Neural cell (in vitro differentiated cells): ENCODE data around the gene SLC6A14. TPM values are rescaled to one million over a fixed set of nuclear protein-coding genes. Genes with fewer than 3 reads are reported as not detected.

Experiments
- H2AFZ ChIP-seq: fragments of 200-600, 300-800 bp; sonication (generic), shearing (Covaris generic); 2 replicates; pipeline ENCODE4 v1.6.0; 2014; ENCODE audit warnings: low read depth, mild to moderate bottlenecking, antibody characterized with exemption, low read length, moderate library complexity
- H3F3A ChIP-seq: fragments of 200-600 bp; shearing (Covaris generic); 2 replicates; pipeline ENCODE4 v1.6.1; 2016; ENCODE audit warnings: mild to moderate bottlenecking, moderate library complexity, mixed read lengths, antibody characterized with exemption, low read length; ENCODE audit not compliant: insufficient read depth, poor library complexity, severe bottlenecking
- H3K27ac ChIP-seq: fragments of 200-600, 300-800 bp; sonication (generic), shearing (Covaris generic); 2 replicates; pipeline ENCODE4 v1.5.1; 2014; ENCODE audit warnings: mild to moderate bottlenecking, low read length, moderate library complexity
- H3K27me3 ChIP-seq: fragments of 300-800, 200-600 bp; sonication (generic), shearing (Covaris generic); 2 replicates; pipeline ENCODE4 v1.6.0; 2014; ENCODE audit warnings: mild to moderate bottlenecking, low read depth, low read length, moderate library complexity; ENCODE audit not compliant: insufficient read depth
- H3K36me3 ChIP-seq: fragments of 300-800, 200-600 bp; sonication (generic), shearing (Covaris generic); 2 replicates; pipeline ENCODE4 v1.5.1; 2014; ENCODE audit warnings: mild to moderate bottlenecking, antibody characterized with exemption, low read length, moderate library complexity; ENCODE audit not compliant: insufficient read depth
- H3K4me2 ChIP-seq: fragments of 300-800, 200-600 bp; sonication (generic), shearing (Covaris generic); 2 replicates; pipeline ENCODE4 v1.6.0; 2014; ENCODE audit warnings: mild to moderate bottlenecking, low read length
- H3K4me3 ChIP-seq: fragments of 300-800, 200-600 bp; sonication (generic), shearing (Covaris generic); 2 replicates; pipeline ENCODE4 v1.5.1; 2014; ENCODE audit warnings: mild to moderate bottlenecking, low read length, moderate library complexity
- H3K79me2 ChIP-seq: fragments of 200-600 bp; shearing (Covaris generic); replicated peaks from 2 replicates; pipeline ENCODE4 v1.6.0; 2014; ENCODE audit warnings: mild to moderate bottlenecking, low read length, moderate library complexity; ENCODE audit not compliant: insufficient read depth
- H3K9ac ChIP-seq: fragments of 300-800, 200-600 bp; sonication (generic), shearing (Covaris generic); 2 replicates; pipeline ENCODE4 v1.6.1; 2016; ENCODE audit warnings: mild to moderate bottlenecking, low read length, mixed read lengths
- H3K9me2 ChIP-seq: fragments of 200-600 bp; shearing (Covaris generic); 2 replicates; pipeline ENCODE4 v1.6.1; 2016; ENCODE audit warnings: mild to moderate bottlenecking, low read length, mixed read lengths; ENCODE audit not compliant: insufficient read depth
- H3K9me3 ChIP-seq: fragments of 200-600, 300-800 bp; sonication (generic), shearing (Covaris generic); 2 replicates; pipeline ENCODE4 v1.6.1; 2016; ENCODE audit warnings: mild to moderate bottlenecking, mixed run types, low read length, moderate library complexity, mixed read lengths
- H4K20me1 ChIP-seq: fragments of 200-600 bp; shearing (Covaris generic); 2 replicates; pipeline ENCODE4 v1.6.1; 2016; ENCODE audit warnings: mild to moderate bottlenecking, mixed run types; ENCODE audit not compliant: insufficient read depth
- EP300 ChIP-seq: fragments of 450-650 bp; conservative IDR thresholded peaks from 2 replicates; pipeline ENCODE4 v1.6.1; 2014; ENCODE audit warnings: antibody characterized with exemption, mild to moderate bottlenecking, moderate library complexity; ENCODE audit not compliant: poor library complexity, severe bottlenecking
- EZH2 ChIP-seq: fragments of 200-600, 300-800 bp; shearing (Covaris generic), sonication (generic); IDR thresholded peaks from 2 replicates; pipeline ENCODE4 v1.6.1; 2014; ENCODE audit warnings: antibody characterized with exemption, low read length, borderline replicate concordance, mild to moderate bottlenecking; ENCODE audit not compliant: insufficient read depth, poor library complexity, severe bottlenecking
- MXI1 ChIP-seq: fragments of 450-650 bp; conservative IDR thresholded peaks from 2 replicates; pipeline ENCODE4 v1.6.1; 2014; ENCODE audit warnings: antibody characterized with exemption, mild to moderate bottlenecking; ENCODE audit not compliant: poor library complexity, severe bottlenecking
- POLR2AphosphoS5 ChIP-seq: IDR thresholded peaks from 2 replicates; pipeline ENCODE4 v1.6.1; 2012
- RAD21 ChIP-seq: fragments of 450-650 bp; conservative IDR thresholded peaks from 2 replicates; pipeline ENCODE4 v1.6.1; 2014; ENCODE audit warnings: antibody characterized with exemption, mild to moderate bottlenecking, moderate library complexity
- SMC3 ChIP-seq: fragments of 450-650 bp; conservative IDR thresholded peaks from 2 replicates; pipeline ENCODE4 v1.6.1; 2014; ENCODE audit warnings: antibody characterized with exemption, mild to moderate bottlenecking, moderate library complexity; ENCODE audit not compliant: poor library complexity
- TAF1 ChIP-seq: IDR thresholded peaks from 2 replicates; pipeline ENCODE4 v1.6.1; 2012; ENCODE audit warnings: low read depth
- polyA plus RNA-seq: library from polyadenylated mRNA; depleted of rRNA; stranded (reverse); fragments of >200 nt; gene quantifications from 2 replicates; pipeline ENCODE4 v1.2.3, GENCODE V29; 2014
- TF ChIP-seq, protein P1 (sequence below): fragments of 450-650 bp; IDR thresholded peaks from 2 replicates; pipeline ENCODE4 v1.5.1; 2014; ENCODE audit warnings: antibody characterized with exemption, mild to moderate bottlenecking, moderate library complexity; ENCODE audit not compliant: poor library complexity, severe bottlenecking
- TF ChIP-seq, protein P2 (sequence below): IDR thresholded peaks from 2 replicates; pipeline ENCODE4 v1.6.1; 2012; ENCODE audit warnings: borderline replicate concordance

The SLC6A14 gene
- polyA plus RNA-seq, 1 donor from 2014 or later, result not detected

DNA sequence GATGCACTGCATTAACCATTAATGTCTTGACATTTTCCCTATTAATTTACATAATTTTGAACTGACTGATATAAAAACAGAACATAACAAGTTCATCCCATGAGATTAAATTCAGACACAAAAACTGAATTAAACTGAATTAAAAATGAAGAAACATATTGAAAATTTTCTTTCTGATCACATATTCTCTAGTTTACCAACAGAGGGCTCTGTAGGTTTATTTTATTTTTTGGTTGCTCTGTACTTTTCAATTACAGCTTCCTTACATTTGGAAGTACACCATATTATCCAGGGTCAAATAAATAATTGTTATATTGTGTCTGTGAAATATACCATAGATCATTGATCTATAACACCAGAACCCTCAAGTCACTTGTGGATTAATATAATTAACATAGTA lies 53.7 kb downstream of the SLC6A14 start:
- Histone ChIP-seq H2AFZ (no peak overlapping the region), H3K4me2 (no peak overlapping the region), H3K4me3 (no peak overlapping the region), H3K9me3 (no peaks in the 10 kb centered on the region), H3K9ac (no peak overlapping the region), H3K36me3 (no peaks in the 10 kb centered on the region), H3K27me3 (no peaks in the 10 kb centered on the region), H3K9me2 (no peaks in the 10 kb centered on the region), H3K79me2 (no peaks in the 10 kb centered on the region), H3F3A (no peaks in the 10 kb centered on the region), H4K20me1 (no peaks in the 10 kb centered on the region), H3K27ac (no peak overlapping the region)
- TF ChIP-seq, protein P1, sequence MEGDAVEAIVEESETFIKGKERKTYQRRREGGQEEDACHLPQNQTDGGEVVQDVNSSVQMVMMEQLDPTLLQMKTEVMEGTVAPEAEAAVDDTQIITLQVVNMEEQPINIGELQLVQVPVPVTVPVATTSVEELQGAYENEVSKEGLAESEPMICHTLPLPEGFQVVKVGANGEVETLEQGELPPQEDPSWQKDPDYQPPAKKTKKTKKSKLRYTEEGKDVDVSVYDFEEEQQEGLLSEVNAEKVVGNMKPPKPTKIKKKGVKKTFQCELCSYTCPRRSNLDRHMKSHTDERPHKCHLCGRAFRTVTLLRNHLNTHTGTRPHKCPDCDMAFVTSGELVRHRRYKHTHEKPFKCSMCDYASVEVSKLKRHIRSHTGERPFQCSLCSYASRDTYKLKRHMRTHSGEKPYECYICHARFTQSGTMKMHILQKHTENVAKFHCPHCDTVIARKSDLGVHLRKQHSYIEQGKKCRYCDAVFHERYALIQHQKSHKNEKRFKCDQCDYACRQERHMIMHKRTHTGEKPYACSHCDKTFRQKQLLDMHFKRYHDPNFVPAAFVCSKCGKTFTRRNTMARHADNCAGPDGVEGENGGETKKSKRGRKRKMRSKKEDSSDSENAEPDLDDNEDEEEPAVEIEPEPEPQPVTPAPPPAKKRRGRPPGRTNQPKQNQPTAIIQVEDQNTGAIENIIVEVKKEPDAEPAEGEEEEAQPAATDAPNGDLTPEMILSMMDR, result peak; percentile 63
- TF ChIP-seq SMC3 (peak; percentile 69), TAF1 (no peak), RAD21 (peak; percentile 69), MXI1 (no peak)

DNA sequence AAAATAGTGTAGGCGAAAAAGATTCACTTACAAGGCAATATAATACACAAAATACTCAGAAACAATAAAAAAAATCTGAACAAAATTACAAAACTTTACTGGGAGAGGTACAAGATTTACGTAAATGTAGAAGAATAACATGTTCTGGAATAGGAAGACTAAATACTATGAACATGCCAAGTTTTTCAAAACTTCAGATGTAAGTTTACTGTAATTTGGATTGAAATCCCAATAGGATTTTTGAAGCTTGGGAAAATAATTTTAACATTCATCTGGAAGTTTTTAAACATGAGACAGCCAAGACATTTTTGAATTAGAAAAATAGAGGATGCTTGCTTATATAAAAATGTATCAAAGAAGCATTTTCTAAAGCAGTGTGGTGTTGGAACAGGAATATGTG lies 56.9 kb downstream of the SLC6A14 start:
- Histone ChIP-seq H3K27me3 (no peaks in the 10 kb centered on the region), H3K9me3 (no peaks in the 10 kb centered on the region), H3K79me2 (no peaks in the 10 kb centered on the region), H3K4me2 (no peak overlapping the region), H3K27ac (no peak overlapping the region), H4K20me1 (no peaks in the 10 kb centered on the region), H3K36me3 (no peaks in the 10 kb centered on the region), H3K9me2 (no peaks in the 10 kb centered on the region), H3K4me3 (no peak overlapping the region), H3K9ac (no peak overlapping the region), H2AFZ (no peak overlapping the region), H3F3A (no peaks in the 10 kb centered on the region)
- TF ChIP-seq POLR2AphosphoS5 (no peak), SMC3 (no peak), EP300 (no peak), EZH2 (no peak), RAD21 (no peak), MXI1 (no peak), TAF1 (no peak)
- TF ChIP-seq, protein P2, sequence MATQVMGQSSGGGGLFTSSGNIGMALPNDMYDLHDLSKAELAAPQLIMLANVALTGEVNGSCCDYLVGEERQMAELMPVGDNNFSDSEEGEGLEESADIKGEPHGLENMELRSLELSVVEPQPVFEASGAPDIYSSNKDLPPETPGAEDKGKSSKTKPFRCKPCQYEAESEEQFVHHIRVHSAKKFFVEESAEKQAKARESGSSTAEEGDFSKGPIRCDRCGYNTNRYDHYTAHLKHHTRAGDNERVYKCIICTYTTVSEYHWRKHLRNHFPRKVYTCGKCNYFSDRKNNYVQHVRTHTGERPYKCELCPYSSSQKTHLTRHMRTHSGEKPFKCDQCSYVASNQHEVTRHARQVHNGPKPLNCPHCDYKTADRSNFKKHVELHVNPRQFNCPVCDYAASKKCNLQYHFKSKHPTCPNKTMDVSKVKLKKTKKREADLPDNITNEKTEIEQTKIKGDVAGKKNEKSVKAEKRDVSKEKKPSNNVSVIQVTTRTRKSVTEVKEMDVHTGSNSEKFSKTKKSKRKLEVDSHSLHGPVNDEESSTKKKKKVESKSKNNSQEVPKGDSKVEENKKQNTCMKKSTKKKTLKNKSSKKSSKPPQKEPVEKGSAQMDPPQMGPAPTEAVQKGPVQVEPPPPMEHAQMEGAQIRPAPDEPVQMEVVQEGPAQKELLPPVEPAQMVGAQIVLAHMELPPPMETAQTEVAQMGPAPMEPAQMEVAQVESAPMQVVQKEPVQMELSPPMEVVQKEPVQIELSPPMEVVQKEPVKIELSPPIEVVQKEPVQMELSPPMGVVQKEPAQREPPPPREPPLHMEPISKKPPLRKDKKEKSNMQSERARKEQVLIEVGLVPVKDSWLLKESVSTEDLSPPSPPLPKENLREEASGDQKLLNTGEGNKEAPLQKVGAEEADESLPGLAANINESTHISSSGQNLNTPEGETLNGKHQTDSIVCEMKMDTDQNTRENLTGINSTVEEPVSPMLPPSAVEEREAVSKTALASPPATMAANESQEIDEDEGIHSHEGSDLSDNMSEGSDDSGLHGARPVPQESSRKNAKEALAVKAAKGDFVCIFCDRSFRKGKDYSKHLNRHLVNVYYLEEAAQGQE, result no peak
- TF ChIP-seq, protein P1, result no peak
